Lung (tissue), 12 donors: Measurements from ENCODE around the gene LYZL4. TPM values are rescaled to one million over a fixed set of nuclear protein-coding genes. Genes with fewer than 3 reads are reported as not detected.

Source experiments
- ATAC-seq: fragments of 200-7000 bp; cut with Tn5 transposase; one replicate; pipeline ENCODE4 v1.9.1; 2020; ENCODE audit warnings: moderate number of reproducible peaks; ENCODE audit not compliant: insufficient read depth, low FRiP score
- DNase-seq, 3 donors: peaks; one replicate each; pipeline ENCODE4 v3.0.0-alpha.2; 2013 to 2017
- H3K27ac ChIP-seq, 2 donors: one replicate each; pipeline ENCODE4 v1.5.1; 2013; ENCODE audit warnings: mild to moderate bottlenecking in 2 of 2, moderate library complexity in 2 of 2, control low read depth in 1 of 2, inconsistent platforms in 1 of 2, low read depth in 1 of 2, low read length in 1 of 2
- H3K27me3 ChIP-seq, 3 donors: one replicate each; pipeline ENCODE4 v1.5.1; 2013; ENCODE audit warnings: low read length in 2 of 3; ENCODE audit not compliant: control insufficient read depth in 3 of 3, insufficient read depth in 3 of 3
- H3K36me3 ChIP-seq, 4 donors: one replicate each; pipeline ENCODE4 v1.5.1; 2013; ENCODE audit warnings: low read length in 4 of 4, mild to moderate bottlenecking in 1 of 4, moderate library complexity in 1 of 4; ENCODE audit not compliant: control insufficient read depth in 4 of 4, insufficient read depth in 4 of 4
- H3K4me1 ChIP-seq, 5 donors: one replicate each; pipeline ENCODE4 v1.5.1; 2013; ENCODE audit warnings: low read length in 5 of 5, mild to moderate bottlenecking in 2 of 5, moderate library complexity in 1 of 5; ENCODE audit not compliant: control insufficient read depth in 5 of 5, insufficient read depth in 5 of 5
- H3K4me3 ChIP-seq: one replicate; pipeline ENCODE4 v1.5.1; 2013; ENCODE audit warnings: mild to moderate bottlenecking, control low read depth, moderate library complexity
- H3K9ac ChIP-seq, 2 donors: one replicate each; pipeline ENCODE4 v1.5.1; 2013; ENCODE audit warnings: low read length in 2 of 2, control low read depth in 1 of 2; ENCODE audit not compliant: insufficient read depth in 1 of 2
- H3K9me3 ChIP-seq, 4 donors: one replicate each; pipeline ENCODE4 v1.5.1; 2013; ENCODE audit warnings: low read length in 3 of 4, mild to moderate bottlenecking in 1 of 4, moderate library complexity in 1 of 4; ENCODE audit not compliant: control insufficient read depth in 4 of 4, insufficient read depth in 3 of 4
- CTCF ChIP-seq: IDR thresholded peaks from 2 replicates; pipeline ENCODE4 v1.5.1; 2012; ENCODE audit warnings: mild to moderate bottlenecking; ENCODE audit errors: control extremely low read depth, extremely low read depth
- WGBS, 2 donors: extraction: QIAGEN DNeasy Blood & Tissue Kit; methylation state at CpG; one replicate each; pipeline ENCODE4 v1.1.7; 2013; 5-methylcytosine and 5-hydroxymethylcytosine counted together
- polyA plus RNA-seq, 2 donors: library from polyadenylated mRNA; stranded (reverse); fragments of 200-250 nt; gene quantifications; one replicate each; pipeline ENCODE4 v1.2.1, GENCODE V29; 2013
- total RNA-seq, 2 donors: library from RNA; depleted of rRNA in 1 of 2; stranded (reverse); fragments of >200 nt in 1 of 2; gene quantifications; one replicate each; pipeline ENCODE4 v1.2.1, GENCODE V29; 2014 to 2021
- donor health status: control.
- donor health status: control.
- donor health status: Bipolar disorder and iron deficiency.
- donor health status: healthy.
- donor health status: DM: yes; HTN: yes; CAD: no.

Gene LYZL4
- total and polyA plus RNA-seq, 4 donors = 0.14 TPM; not detected in 3

- Histone ChIP-seq H3K27ac (no peak overlapping the region), H3K9me3 (peaks cover 0 to 3% (median 0%) of the 10 kb centered on the region in 4 donors), H3K27me3 (no peaks in the 10 kb centered on the region), H3K4me1 (peaks cover 0 to 4% (median 0%) of the 10 kb centered on the region in 5 donors), H3K36me3 (no peaks in the 10 kb centered on the region), H3K4me3 (no peak overlapping the region), H3K9ac (no peak overlapping the region)
- ATAC-seq = no peak
- whole genome bisulfite sequencing, 2 donors = 83 to 86% methylated on average over 1 of the region's 1 CpG
- no peak for TF ChIP-seq CTCF
- DNase-seq = no peak
Observed at GRCh38 chr3:42447481-42447880, 37.1 kb upstream of the LYZL4 start.

DNA sequence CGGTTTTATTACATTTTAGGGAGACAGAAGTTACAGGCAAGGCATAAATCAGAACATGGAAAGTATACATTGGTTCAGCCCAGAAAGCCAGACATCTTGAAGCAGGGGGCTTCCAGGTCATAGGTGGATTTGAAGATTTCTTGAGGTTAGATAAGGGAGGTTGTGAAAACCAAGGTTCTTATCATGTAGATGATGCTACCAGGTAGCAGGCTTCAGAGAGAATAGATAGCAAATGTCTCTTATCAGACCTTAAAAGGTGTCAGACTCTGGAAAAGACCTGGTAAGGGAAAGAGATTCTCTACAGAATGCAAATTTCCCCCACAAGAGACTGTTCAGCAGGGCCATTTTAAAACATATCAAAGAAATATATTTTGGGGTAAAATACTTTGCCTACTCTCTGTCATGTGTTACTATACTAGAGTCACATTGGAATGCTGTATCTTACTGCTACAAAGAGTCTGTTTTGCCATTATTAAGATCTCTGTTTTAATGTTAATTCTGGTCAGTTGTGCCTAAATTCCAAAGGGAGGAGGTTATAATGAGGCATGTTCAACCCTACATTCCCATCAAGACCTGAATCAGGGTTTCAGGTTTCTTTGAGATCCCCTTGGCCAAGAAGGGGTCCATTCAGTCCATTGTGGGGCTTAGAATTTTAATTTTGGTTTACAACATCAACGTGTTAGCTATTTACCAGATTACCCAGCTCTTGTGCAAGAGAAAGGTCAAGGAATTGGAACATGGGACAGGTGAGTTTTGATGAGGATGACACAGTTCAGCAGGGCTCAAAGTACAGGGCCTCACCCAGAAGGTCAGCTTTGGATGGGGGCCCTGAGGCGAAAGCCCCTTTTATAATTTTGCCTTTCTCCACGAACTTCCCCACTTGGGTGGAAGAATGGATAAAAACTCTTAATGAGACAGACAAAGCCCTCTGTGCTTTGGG, 36.0 kb upstream of the LYZL4 start:
- Histone ChIP-seq H3K4me3 (no peak overlapping the region), H3K27ac (no peak overlapping the region), H3K9ac (no peak overlapping the region), H3K27me3 (peaks cover 0 to 3% (median 2%) of the 10 kb centered on the region in 3 donors), H3K36me3 (no peaks in the 10 kb centered on the region), H3K4me1 (peaks cover 0 to 1% (median 0%) of the 10 kb centered on the region in 5 donors), H3K9me3 (peaks cover 0 to 3% (median 0%) of the 10 kb centered on the region in 4 donors)
- WGBS, 2 donors = 78 to 89% methylated on average over 4 of the region's 4 CpGs
- ATAC-seq (no peak), DNase-seq (no peak)
- TF ChIP-seq CTCF = no peak

- peak; percentile 80 for ATAC-seq
- 29 to 30% methylated on average over 9 of the region's 9 CpGs for WGBS, 2 donors
Observed at GRCh38 chr3:42443819-42444436, 33.5 kb upstream of the LYZL4 start.

More at GRCh38 chr3:42443819-42444436, 33.5 kb upstream of the LYZL4 start:
- peaks cover 0 to 1% (median 0%) of the 10 kb centered on the region in 5 donors for H3K4me1 ChIP-seq
- H3K9me3 ChIP-seq = peaks cover 0 to 3% (median 0%) of the 10 kb centered on the region in 4 donors
- peaks cover 0 to 10% (median 2%) of the 10 kb centered on the region in 3 donors for H3K27me3 ChIP-seq
- no peak overlapping the region for H3K9ac ChIP-seq
- DNase-seq = peak; percentile 77 to 81 (median 81)
- TF ChIP-seq CTCF = peak; percentile 97
- no peak overlapping the region for H3K4me3 ChIP-seq
- no peak overlapping the region for H3K27ac ChIP-seq
- no peaks in the 10 kb centered on the region for H3K36me3 ChIP-seq
